GM23338 (cell line): ENCODE data around the gene OSBPL10. TPM values are rescaled to one million over a fixed set of nuclear protein-coding genes. Genes with fewer than 3 reads are reported as not detected.

Source experiments
- ATAC-seq: fragments of 200-7000 bp; cut with Tn5 transposase; 3 replicates; pipeline ENCODE4 v1.9.1; 2020
- DNase-seq: peaks from one replicate; pipeline ENCODE4 v3.0.0-alpha.2; 2015; ENCODE audit warnings: low spot score
- H2AFZ ChIP-seq: fragments of 200-600 bp; sonication (generic); 2 replicates; pipeline ENCODE4 v1.8.0; 2016; ENCODE audit warnings: antibody characterized with exemption, mild to moderate bottlenecking, moderate library complexity
- H3F3A ChIP-seq: fragments of 200-600 bp; sonication (generic); replicated peaks from 2 replicates; pipeline ENCODE4 v1.8.0; 2017; ENCODE audit warnings: antibody characterized with exemption, mixed run types, low read depth
- H3K27ac ChIP-seq: fragments of 200-600 bp; sonication (generic); 2 replicates; pipeline ENCODE4 v1.6.1; 2016; ENCODE audit warnings: low read depth
- H3K27me3 ChIP-seq: fragments of 200-600 bp; sonication (generic); 2 replicates; pipeline ENCODE4 v1.8.0; 2016; ENCODE audit warnings: mild to moderate bottlenecking, mixed run types, moderate library complexity; ENCODE audit not compliant: insufficient read depth
- H3K36me3 ChIP-seq: fragments of 200-600 bp; sonication (generic); 2 replicates; pipeline ENCODE4 v1.8.0; 2016; ENCODE audit warnings: mild to moderate bottlenecking; ENCODE audit not compliant: insufficient read depth
- H3K4me1 ChIP-seq: fragments of 200-600 bp; sonication (generic); 2 replicates; pipeline ENCODE4 v1.8.0; 2016; ENCODE audit warnings: mild to moderate bottlenecking, moderate library complexity; ENCODE audit not compliant: insufficient read depth
- H3K4me2 ChIP-seq: fragments of 200-600 bp; sonication (generic); 2 replicates; pipeline ENCODE4 v1.7.1; 2017; ENCODE audit warnings: mixed run types
- H3K4me3 ChIP-seq: fragments of 200-600 bp; sonication (generic); 2 replicates; pipeline ENCODE4 v1.6.1; 2016; ENCODE audit warnings: mixed run types
- H3K79me2 ChIP-seq: fragments of 200-600 bp; sonication (generic); replicated peaks from 2 replicates; pipeline ENCODE4 v1.8.0; 2017; ENCODE audit warnings: mild to moderate bottlenecking; ENCODE audit not compliant: insufficient read depth
- H3K9me2 ChIP-seq: fragments of 200-600 bp; sonication (generic); 2 replicates; pipeline ENCODE4 v1.8.0; 2017; ENCODE audit not compliant: insufficient read depth
- H4K20me1 ChIP-seq: fragments of 200-600 bp; sonication (generic); replicated peaks from 2 replicates; pipeline ENCODE4 v1.8.0; 2017; ENCODE audit warnings: mild to moderate bottlenecking; ENCODE audit not compliant: insufficient read depth
- H3K27ac Mint-ChIP-seq: 2 replicates; pipeline ENCODE4 v1.8.0; 2020; ENCODE audit warnings: inconsistent platforms, mild to moderate bottlenecking, moderate library complexity, mixed read lengths
- H3K27me3 Mint-ChIP-seq: 3 replicates; pipeline ENCODE4 v1.8.0; 2022; ENCODE audit warnings: low read depth, mild to moderate bottlenecking, moderate library complexity, mixed read lengths, inconsistent platforms; ENCODE audit not compliant: insufficient read depth, poor library complexity
- H3K36me3 Mint-ChIP-seq: 3 replicates; pipeline ENCODE4 v1.8.0; 2021; ENCODE audit warnings: low read depth, mild to moderate bottlenecking, inconsistent platforms, moderate library complexity, mixed read lengths
- H3K4me1 Mint-ChIP-seq: 3 replicates; pipeline ENCODE4 v1.8.0; 2020; ENCODE audit warnings: mild to moderate bottlenecking, inconsistent platforms, mixed read lengths
- H3K4me3 Mint-ChIP-seq: 3 replicates; pipeline ENCODE4 v1.8.0; 2021; ENCODE audit warnings: moderate library complexity, mild to moderate bottlenecking, inconsistent platforms, mixed read lengths
- H3K9me3 Mint-ChIP-seq: 3 replicates; pipeline ENCODE4 v1.8.0; 2020; ENCODE audit warnings: moderate library complexity, mild to moderate bottlenecking, inconsistent platforms, mixed read lengths
- CREB1 ChIP-seq: fragments of 250-450 bp; sonication (Bioruptor Pico); IDR thresholded peaks from 2 replicates; pipeline ENCODE4 v1.5.0; 2020; ENCODE audit warnings: low read depth, mild to moderate bottlenecking, moderate library complexity
- EZH2 ChIP-seq: fragments of 200-600 bp; sonication (generic); IDR thresholded peaks from one replicate; pipeline ENCODE4 v1.8.0; 2017; ENCODE audit warnings: antibody characterized with exemption, mild to moderate bottlenecking, low read depth; ENCODE audit not compliant: unreplicated experiment
- EZH2phosphoT487 ChIP-seq: fragments of 200-600 bp; sonication (generic); IDR thresholded peaks from one replicate; pipeline ENCODE4 v1.8.1; 2018; ENCODE audit warnings: antibody characterized with exemption; ENCODE audit not compliant: unreplicated experiment
- JUNB ChIP-seq: IDR thresholded peaks from one replicate; pipeline ENCODE4 v1.6.1; 2016; ENCODE audit warnings: antibody characterized with exemption; ENCODE audit not compliant: unreplicated experiment
- NANOG ChIP-seq: IDR thresholded peaks from 2 replicates; pipeline ENCODE4 v1.6.1; 2016; ENCODE audit warnings: antibody characterized with exemption, borderline replicate concordance
- POLR2AphosphoS5 ChIP-seq: IDR thresholded peaks from 2 replicates; pipeline ENCODE4 v1.6.1; 2016; ENCODE audit warnings: antibody characterized with exemption, low read depth
- STAT1 ChIP-seq: IDR thresholded peaks from one replicate; pipeline ENCODE4 v1.6.1; 2016; ENCODE audit warnings: antibody characterized with exemption; ENCODE audit not compliant: unreplicated experiment
- ZNF114 ChIP-seq: fragments of 250-450 bp; sonication (Bioruptor Pico); IDR thresholded peaks from 2 replicates; pipeline ENCODE4 v1.5.0; 2020; ENCODE audit warnings: mild to moderate bottlenecking, moderate library complexity
- ZNF331 ChIP-seq: fragments of 250-450 bp; sonication (Bioruptor Pico); IDR thresholded peaks from 2 replicates; pipeline ENCODE4 v1.5.0; 2020; ENCODE audit warnings: low read depth, mild to moderate bottlenecking, moderate library complexity
- polyA plus RNA-seq: library from polyadenylated mRNA; unstranded; fragments of >200 nt; fragmentation: Nextera tagmentation; extraction: Ambion mirVana; gene quantifications from 2 replicates; pipeline ENCODE4 v1.2.1, GENCODE V29; 2016
- total RNA-seq: library from RNA; depleted of rRNA; stranded (reverse); fragments of >200 nt; shearing (Covaris generic); gene quantifications from 2 replicates; pipeline ENCODE4 v1.2.3, GENCODE V29; 2014
- TF ChIP-seq, protein P1 (sequence below): IDR thresholded peaks from one replicate; pipeline ENCODE4 v1.6.1; 2018; ENCODE audit warnings: antibody characterized with exemption; ENCODE audit not compliant: unreplicated experiment
- TF ChIP-seq, protein P2 (sequence below): IDR thresholded peaks from 2 replicates; pipeline ENCODE4 v1.6.1; 2016; ENCODE audit warnings: antibody characterized with exemption
- TF ChIP-seq, protein P3 (sequence below), 2 experiments: fragments of 200-600 bp in 1 of 2; sonication (generic) in 1 of 2; conservative IDR thresholded peaks; 2 replicates each; pipeline versions ENCODE4 v1.5.1 to v1.6.1; 2016 to 2017; ENCODE audit warnings: antibody characterized with exemption in 2 of 2, low read depth in 2 of 2, mild to moderate bottlenecking in 2 of 2, moderate library complexity in 1 of 2
- TF ChIP-seq, protein P4 (sequence below): fragments of 250-450 bp; sonication (Bioruptor Pico); IDR thresholded peaks from 2 replicates; pipeline ENCODE4 v1.5.0; 2020; ENCODE audit warnings: mild to moderate bottlenecking, moderate library complexity

Gene OSBPL10
- total and polyA plus RNA-seq, 2 experiments from 2014 or later = 23.8 to 149 TPM

DNA sequence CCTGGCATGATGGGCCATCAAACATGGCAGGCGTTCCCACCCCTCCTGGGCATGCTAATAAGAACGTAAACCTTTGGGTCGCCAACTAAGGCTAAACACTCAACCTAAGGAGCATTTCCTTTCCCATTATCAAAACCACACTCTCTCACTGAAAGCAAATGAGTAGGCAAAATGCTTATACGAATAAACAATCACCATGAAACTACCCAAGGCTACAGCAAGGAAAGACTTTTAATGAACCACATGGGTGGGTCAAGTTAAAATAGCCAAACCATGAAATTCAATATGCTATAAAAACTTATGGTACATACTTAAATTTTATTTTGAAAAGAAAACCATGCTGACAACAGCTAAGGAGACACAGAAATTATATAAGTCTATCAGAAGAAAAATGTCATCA, 180.6 kb downstream of the OSBPL10 start:
- Histone ChIP-seq H3F3A (no peaks in the 10 kb centered on the region), H4K20me1 (peaks cover 14% of the 10 kb centered on the region; the same call in 1 of the 2 replicates), H3K36me3 (0 out of 2 replicates have a peak, but pooled peaks cover under 1% of the 10 kb centered on the region), H3K79me2 (peaks cover 84% of the 10 kb centered on the region), H3K4me3 (no peak overlapping the region), H3K4me1 (peaks cover 11% of the 10 kb centered on the region), H3K4me2 (no peak overlapping the region), H3K27ac (no peak overlapping the region), H3K9me2 (peaks cover 6% of the 10 kb centered on the region), H3K27me3 (no peaks in the 10 kb centered on the region), H2AFZ (no peak overlapping the region)
- peaks cover 16% of the 10 kb centered on the region for H3K4me1 Mint-ChIP-seq
- peaks cover 14% of the 10 kb centered on the region; the same call in 1 of the 3 replicates for H3K36me3 Mint-ChIP-seq
- H3K27ac Mint-ChIP-seq = no peak overlapping the region
- ATAC-seq (no peak), DNase-seq (no peak)
- no peaks in the 10 kb centered on the region for H3K9me3 Mint-ChIP-seq
- no peak overlapping the region for H3K4me3 Mint-ChIP-seq
- TF ChIP-seq, protein P1, sequence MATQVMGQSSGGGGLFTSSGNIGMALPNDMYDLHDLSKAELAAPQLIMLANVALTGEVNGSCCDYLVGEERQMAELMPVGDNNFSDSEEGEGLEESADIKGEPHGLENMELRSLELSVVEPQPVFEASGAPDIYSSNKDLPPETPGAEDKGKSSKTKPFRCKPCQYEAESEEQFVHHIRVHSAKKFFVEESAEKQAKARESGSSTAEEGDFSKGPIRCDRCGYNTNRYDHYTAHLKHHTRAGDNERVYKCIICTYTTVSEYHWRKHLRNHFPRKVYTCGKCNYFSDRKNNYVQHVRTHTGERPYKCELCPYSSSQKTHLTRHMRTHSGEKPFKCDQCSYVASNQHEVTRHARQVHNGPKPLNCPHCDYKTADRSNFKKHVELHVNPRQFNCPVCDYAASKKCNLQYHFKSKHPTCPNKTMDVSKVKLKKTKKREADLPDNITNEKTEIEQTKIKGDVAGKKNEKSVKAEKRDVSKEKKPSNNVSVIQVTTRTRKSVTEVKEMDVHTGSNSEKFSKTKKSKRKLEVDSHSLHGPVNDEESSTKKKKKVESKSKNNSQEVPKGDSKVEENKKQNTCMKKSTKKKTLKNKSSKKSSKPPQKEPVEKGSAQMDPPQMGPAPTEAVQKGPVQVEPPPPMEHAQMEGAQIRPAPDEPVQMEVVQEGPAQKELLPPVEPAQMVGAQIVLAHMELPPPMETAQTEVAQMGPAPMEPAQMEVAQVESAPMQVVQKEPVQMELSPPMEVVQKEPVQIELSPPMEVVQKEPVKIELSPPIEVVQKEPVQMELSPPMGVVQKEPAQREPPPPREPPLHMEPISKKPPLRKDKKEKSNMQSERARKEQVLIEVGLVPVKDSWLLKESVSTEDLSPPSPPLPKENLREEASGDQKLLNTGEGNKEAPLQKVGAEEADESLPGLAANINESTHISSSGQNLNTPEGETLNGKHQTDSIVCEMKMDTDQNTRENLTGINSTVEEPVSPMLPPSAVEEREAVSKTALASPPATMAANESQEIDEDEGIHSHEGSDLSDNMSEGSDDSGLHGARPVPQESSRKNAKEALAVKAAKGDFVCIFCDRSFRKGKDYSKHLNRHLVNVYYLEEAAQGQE = no peak
- TF ChIP-seq, protein P2, sequence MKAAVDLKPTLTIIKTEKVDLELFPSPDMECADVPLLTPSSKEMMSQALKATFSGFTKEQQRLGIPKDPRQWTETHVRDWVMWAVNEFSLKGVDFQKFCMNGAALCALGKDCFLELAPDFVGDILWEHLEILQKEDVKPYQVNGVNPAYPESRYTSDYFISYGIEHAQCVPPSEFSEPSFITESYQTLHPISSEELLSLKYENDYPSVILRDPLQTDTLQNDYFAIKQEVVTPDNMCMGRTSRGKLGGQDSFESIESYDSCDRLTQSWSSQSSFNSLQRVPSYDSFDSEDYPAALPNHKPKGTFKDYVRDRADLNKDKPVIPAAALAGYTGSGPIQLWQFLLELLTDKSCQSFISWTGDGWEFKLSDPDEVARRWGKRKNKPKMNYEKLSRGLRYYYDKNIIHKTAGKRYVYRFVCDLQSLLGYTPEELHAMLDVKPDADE = no peak
- no peak for TF ChIP-seq CREB1
- TF ChIP-seq STAT1 = no peak
- TF ChIP-seq POLR2AphosphoS5 = no peak
- no peak for TF ChIP-seq ZNF114 (CRISPR knock-in tag)
- no peak for TF ChIP-seq EZH2phosphoT487
- no peak for TF ChIP-seq JUNB
- TF ChIP-seq, protein P3, sequence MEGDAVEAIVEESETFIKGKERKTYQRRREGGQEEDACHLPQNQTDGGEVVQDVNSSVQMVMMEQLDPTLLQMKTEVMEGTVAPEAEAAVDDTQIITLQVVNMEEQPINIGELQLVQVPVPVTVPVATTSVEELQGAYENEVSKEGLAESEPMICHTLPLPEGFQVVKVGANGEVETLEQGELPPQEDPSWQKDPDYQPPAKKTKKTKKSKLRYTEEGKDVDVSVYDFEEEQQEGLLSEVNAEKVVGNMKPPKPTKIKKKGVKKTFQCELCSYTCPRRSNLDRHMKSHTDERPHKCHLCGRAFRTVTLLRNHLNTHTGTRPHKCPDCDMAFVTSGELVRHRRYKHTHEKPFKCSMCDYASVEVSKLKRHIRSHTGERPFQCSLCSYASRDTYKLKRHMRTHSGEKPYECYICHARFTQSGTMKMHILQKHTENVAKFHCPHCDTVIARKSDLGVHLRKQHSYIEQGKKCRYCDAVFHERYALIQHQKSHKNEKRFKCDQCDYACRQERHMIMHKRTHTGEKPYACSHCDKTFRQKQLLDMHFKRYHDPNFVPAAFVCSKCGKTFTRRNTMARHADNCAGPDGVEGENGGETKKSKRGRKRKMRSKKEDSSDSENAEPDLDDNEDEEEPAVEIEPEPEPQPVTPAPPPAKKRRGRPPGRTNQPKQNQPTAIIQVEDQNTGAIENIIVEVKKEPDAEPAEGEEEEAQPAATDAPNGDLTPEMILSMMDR (conservative IDR thresholded peaks at IDR 0.05; ENCODE audit: low read depth in 2 of 2) = no peak
- TF ChIP-seq, protein P4, sequence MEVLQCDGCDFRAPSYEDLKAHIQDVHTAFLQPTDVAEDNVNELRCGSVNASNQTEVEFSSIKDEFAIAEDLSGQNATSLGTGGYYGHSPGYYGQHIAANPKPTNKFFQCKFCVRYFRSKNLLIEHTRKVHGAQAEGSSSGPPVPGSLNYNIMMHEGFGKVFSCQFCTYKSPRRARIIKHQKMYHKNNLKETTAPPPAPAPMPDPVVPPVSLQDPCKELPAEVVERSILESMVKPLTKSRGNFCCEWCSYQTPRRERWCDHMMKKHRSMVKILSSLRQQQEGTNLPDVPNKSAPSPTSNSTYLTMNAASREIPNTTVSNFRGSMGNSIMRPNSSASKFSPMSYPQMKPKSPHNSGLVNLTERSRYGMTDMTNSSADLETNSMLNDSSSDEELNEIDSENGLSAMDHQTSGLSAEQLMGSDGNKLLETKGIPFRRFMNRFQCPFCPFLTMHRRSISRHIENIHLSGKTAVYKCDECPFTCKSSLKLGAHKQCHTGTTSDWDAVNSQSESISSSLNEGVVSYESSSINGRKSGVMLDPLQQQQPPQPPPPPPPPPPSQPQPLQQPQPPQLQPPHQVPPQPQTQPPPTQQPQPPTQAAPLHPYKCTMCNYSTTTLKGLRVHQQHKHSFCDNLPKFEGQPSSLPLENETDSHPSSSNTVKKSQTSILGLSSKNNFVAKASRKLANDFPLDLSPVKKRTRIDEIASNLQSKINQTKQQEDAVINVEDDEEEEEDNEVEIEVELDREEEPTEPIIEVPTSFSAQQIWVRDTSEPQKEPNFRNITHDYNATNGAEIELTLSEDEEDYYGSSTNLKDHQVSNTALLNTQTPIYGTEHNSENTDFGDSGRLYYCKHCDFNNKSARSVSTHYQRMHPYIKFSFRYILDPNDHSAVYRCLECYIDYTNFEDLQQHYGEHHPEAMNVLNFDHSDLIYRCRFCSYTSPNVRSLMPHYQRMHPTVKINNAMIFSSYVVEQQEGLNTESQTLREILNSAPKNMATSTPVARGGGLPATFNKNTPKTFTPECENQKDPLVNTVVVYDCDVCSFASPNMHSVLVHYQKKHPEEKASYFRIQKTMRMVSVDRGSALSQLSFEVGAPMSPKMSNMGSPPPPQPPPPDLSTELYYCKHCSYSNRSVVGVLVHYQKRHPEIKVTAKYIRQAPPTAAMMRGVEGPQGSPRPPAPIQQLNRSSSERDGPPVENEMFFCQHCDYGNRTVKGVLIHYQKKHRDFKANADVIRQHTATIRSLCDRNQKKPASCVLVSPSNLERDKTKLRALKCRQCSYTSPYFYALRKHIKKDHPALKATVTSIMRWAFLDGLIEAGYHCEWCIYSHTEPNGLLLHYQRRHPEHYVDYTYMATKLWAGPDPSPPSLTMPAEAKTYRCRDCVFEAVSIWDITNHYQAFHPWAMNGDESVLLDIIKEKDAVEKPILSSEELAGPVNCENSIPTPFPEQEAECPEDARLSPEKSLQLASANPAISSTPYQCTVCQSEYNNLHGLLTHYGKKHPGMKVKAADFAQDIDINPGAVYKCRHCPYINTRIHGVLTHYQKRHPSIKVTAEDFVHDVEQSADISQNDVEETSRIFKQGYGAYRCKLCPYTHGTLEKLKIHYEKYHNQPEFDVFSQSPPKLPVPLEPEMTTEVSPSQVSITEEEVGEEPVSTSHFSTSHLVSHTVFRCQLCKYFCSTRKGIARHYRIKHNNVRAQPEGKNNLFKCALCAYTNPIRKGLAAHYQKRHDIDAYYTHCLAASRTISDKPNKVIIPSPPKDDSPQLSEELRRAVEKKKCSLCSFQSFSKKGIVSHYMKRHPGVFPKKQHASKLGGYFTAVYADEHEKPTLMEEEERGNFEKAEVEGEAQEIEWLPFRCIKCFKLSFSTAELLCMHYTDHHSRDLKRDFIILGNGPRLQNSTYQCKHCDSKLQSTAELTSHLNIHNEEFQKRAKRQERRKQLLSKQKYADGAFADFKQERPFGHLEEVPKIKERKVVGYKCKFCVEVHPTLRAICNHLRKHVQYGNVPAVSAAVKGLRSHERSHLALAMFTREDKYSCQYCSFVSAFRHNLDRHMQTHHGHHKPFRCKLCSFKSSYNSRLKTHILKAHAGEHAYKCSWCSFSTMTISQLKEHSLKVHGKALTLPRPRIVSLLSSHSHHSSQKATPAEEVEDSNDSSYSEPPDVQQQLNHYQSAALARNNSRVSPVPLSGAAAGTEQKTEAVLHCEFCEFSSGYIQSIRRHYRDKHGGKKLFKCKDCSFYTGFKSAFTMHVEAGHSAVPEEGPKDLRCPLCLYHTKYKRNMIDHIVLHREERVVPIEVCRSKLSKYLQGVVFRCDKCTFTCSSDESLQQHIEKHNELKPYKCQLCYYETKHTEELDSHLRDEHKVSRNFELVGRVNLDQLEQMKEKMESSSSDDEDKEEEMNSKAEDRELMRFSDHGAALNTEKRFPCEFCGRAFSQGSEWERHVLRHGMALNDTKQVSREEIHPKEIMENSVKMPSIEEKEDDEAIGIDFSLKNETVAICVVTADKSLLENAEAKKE (CRISPR knock-in tag) = no peak
- TF ChIP-seq NANOG = no peak
- no peak for TF ChIP-seq EZH2
- no peak for TF ChIP-seq ZNF331 (CRISPR knock-in tag)
- peaks cover 3% of the 10 kb centered on the region for H3K27me3 Mint-ChIP-seq
